CD8-positive, alpha-beta memory T cell (primary cell): Measurements from ENCODE around the gene STK11IP. TPM values are rescaled to one million over a fixed set of nuclear protein-coding genes. Genes with fewer than 3 reads are reported as not detected.
A peak's percentile ranks its signal among the peaks of the same experiment; 100 is the strongest.

Experiments used
- CTCF ChIA-PET: fragments of 350-600 bp; sonication (Branson Sonifier 250); formaldehyde crosslinking; loops from one replicate; lab custom pipeline; 2021; ENCODE audit warnings: antibody characterized with exemption; lab: Charles Lee
- POLR2A ChIA-PET: fragments of 350-600 bp; sonication (Branson Sonifier 250); formaldehyde crosslinking; loops from one replicate; lab custom pipeline; 2021; ENCODE audit warnings: antibody characterized with exemption; lab: Charles Lee
- DNase-seq, 5 donors: peaks; one replicate each; pipeline versions ENCODE4 v3.0.0 to v3.0.0-alpha.2; 2020 to 2022; ENCODE audit warnings: mixed read lengths in 1 of 5
- H3K27ac ChIP-seq: one replicate; pipeline ENCODE4 v1.7.0; 2013; ENCODE audit warnings: low read depth, mild to moderate bottlenecking, low read length, moderate library complexity
- H3K27me3 ChIP-seq: 2 replicates; pipeline ENCODE4 v1.7.0; 2013; ENCODE audit warnings: low read length, mild to moderate bottlenecking; ENCODE audit not compliant: insufficient read depth, poor library complexity, severe bottlenecking
- H3K36me3 ChIP-seq: 2 replicates; pipeline ENCODE4 v1.7.0; 2013; ENCODE audit warnings: mild to moderate bottlenecking, low read length, moderate library complexity; ENCODE audit not compliant: insufficient read depth
- H3K4me1 ChIP-seq: 2 replicates; pipeline ENCODE4 v1.7.0; 2013; ENCODE audit warnings: mild to moderate bottlenecking, low read length, moderate library complexity; ENCODE audit not compliant: insufficient read depth
- H3K4me3 ChIP-seq: 2 replicates; pipeline ENCODE4 v1.7.0; 2013; ENCODE audit warnings: mild to moderate bottlenecking, low read length
- H3K9me3 ChIP-seq: 2 replicates; pipeline ENCODE4 v1.7.0; 2013; ENCODE audit warnings: mild to moderate bottlenecking, low read length
- H3K27ac Mint-ChIP-seq, 8 donors: one replicate each; pipeline ENCODE4 v1.8.0; 2020 to 2021; ENCODE audit warnings: mixed read lengths in 8 of 8, mild to moderate bottlenecking in 6 of 8, inconsistent platforms in 3 of 8, moderate library complexity in 3 of 8
- H3K27me3 Mint-ChIP-seq, 2 donors: one replicate each; pipeline ENCODE4 v1.8.0; 2020 to 2021; ENCODE audit warnings: mixed read lengths in 2 of 2, mild to moderate bottlenecking in 1 of 2, moderate library complexity in 1 of 2
- H3K36me3 Mint-ChIP-seq, 3 donors: one replicate each; pipeline ENCODE4 v1.8.0; 2020 to 2021; ENCODE audit warnings: mixed read lengths in 3 of 3, inconsistent platforms in 1 of 3, mild to moderate bottlenecking in 1 of 3
- H3K4me1 Mint-ChIP-seq, 3 donors: one replicate each; pipeline ENCODE4 v1.8.0; 2020 to 2021; ENCODE audit warnings: mixed read lengths in 3 of 3, inconsistent platforms in 1 of 3, mild to moderate bottlenecking in 1 of 3
- H3K4me3 Mint-ChIP-seq, 7 donors: one replicate each; pipeline ENCODE4 v1.8.0; 2020 to 2021; ENCODE audit warnings: mixed read lengths in 7 of 7, mild to moderate bottlenecking in 6 of 7, moderate library complexity in 4 of 7, inconsistent platforms in 2 of 7
- H3K9me3 Mint-ChIP-seq, 5 donors: one replicate each; pipeline ENCODE4 v1.8.0; 2020 to 2022; ENCODE audit warnings: mixed read lengths in 5 of 5, mild to moderate bottlenecking in 3 of 5, moderate library complexity in 2 of 5, inconsistent platforms in 1 of 5
- polyA plus RNA-seq: library from polyadenylated mRNA; unstranded; fragments of 300-500 nt; fragmentation: Illumina TruSeq; gene quantifications from one replicate; pipeline ENCODE4 v1.2.3, GENCODE V29; 2021
- total RNA-seq, 2 experiments: library from RNA; stranded (reverse); gene quantifications; one replicate each; pipeline ENCODE4 v1.2.3, GENCODE V29; 2021

STK11IP gene
- total and polyA plus RNA-seq, 3 experiments from 2014 or later = 12.6 to 32.2 (median 26.2) TPM

- ChIA-PET CTCF (interaction anchor here (1.9 to 2.0 kb wide), 2 partner anchors 38 to 57 kb away, joined by 5 to 6 read pairs; no protein-coding TSS in a partner anchor), POLR2A (no interaction called here)
- H3K27ac Mint-ChIP-seq = peak overlapping the region; percentile 91 to 98 (median 98)
- H3K4me1 Mint-ChIP-seq = peaks cover 15 to 26% (median 26%) of the 10 kb centered on the region in 3 donors
- peaks cover 7% of the 10 kb centered on the region for H3K36me3 ChIP-seq
- DNase-seq = no peak
- H3K4me3 Mint-ChIP-seq = peak overlapping the region; percentile 95 to 98 (median 97)
- no peaks in the 10 kb centered on the region for H3K27me3 ChIP-seq
- no peaks in the 10 kb centered on the region for H3K9me3 Mint-ChIP-seq
- H3K4me1 ChIP-seq = peaks cover 14% of the 10 kb centered on the region
- peaks cover 4 to 37% (median 13%) of the 10 kb centered on the region in 3 donors for H3K36me3 Mint-ChIP-seq
- H3K9me3 ChIP-seq = no peaks in the 10 kb centered on the region
- peak overlapping the region; percentile 72 for H3K27ac ChIP-seq
- H3K27me3 Mint-ChIP-seq = peaks cover 1 to 5% of the 10 kb centered on the region in 2 donors
- H3K4me3 ChIP-seq = peak overlapping the region; percentile 69
Observed at GRCh38 chr2:219598308-219599078, 836 bp downstream of the STK11IP start.

GRCh38 chr2:219603771-219604170 lies 6.1 kb downstream of the STK11IP start:
- Histone ChIP-seq H3K9me3 (no peaks in the 10 kb centered on the region), H3K36me3 (peaks cover 14% of the 10 kb centered on the region), H3K4me1 (no peaks in the 10 kb centered on the region), H3K27ac (no peak overlapping the region), H3K27me3 (no peaks in the 10 kb centered on the region), H3K4me3 (no peak overlapping the region)
- ChIA-PET POLR2A (no interaction called here), CTCF (no interaction called here)
- Mint-ChIP-seq H3K27me3 (no peaks in the 10 kb centered on the region), H3K4me1 (peaks cover 5 to 6% (median 6%) of the 10 kb centered on the region in 3 donors), H3K27ac (no peak overlapping the region), H3K4me3 (no peak overlapping the region), H3K36me3 (peaks cover 19 to 76% (median 24%) of the 10 kb centered on the region in 3 donors), H3K9me3 (no peaks in the 10 kb centered on the region)
- DNase-seq = no peak

DNA sequence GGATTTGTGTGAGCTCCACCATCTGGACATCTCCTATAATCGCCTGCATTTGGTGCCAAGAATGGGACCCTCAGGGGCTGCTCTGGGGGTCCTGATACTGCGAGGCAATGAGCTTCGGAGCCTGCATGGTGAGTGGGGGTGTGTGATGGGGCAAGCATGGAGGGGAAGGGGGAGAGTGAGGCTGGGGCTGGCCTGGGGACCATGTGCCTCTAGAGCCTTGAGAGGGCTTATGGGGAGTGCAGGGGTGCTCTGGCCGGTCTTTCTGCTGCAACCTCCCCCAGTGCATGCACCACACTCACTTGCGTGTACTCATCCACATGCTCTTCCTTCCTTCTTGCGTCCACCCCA lies 7.9 kb downstream of the STK11IP start:
- H3K36me3 Mint-ChIP-seq = peaks cover 18 to 88% (median 29%) of the 10 kb centered on the region in 3 donors
- Histone ChIP-seq H3K9me3 (no peaks in the 10 kb centered on the region), H3K36me3 (peaks cover 14% of the 10 kb centered on the region), H3K4me1 (no peaks in the 10 kb centered on the region), H3K4me3 (no peak overlapping the region), H3K27me3 (no peaks in the 10 kb centered on the region), H3K27ac (no peak overlapping the region)
- no peaks in the 10 kb centered on the region for H3K27me3 Mint-ChIP-seq
- H3K27ac Mint-ChIP-seq = no peak overlapping the region
- no peaks in the 10 kb centered on the region for H3K9me3 Mint-ChIP-seq
- H3K4me1 Mint-ChIP-seq = peaks cover 0 to 1% (median 0%) of the 10 kb centered on the region in 3 donors
- DNase-seq = no peak
- ChIA-PET POLR2A (no interaction called here), CTCF (no interaction called here)
- H3K4me3 Mint-ChIP-seq = no peak overlapping the region

GRCh38 chr2:219607931-219608330 lies 10.3 kb downstream of the STK11IP start:
- Histone ChIP-seq H3K36me3 (peaks cover 13% of the 10 kb centered on the region), H3K27me3 (no peaks in the 10 kb centered on the region), H3K4me3 (no peak overlapping the region), H3K9me3 (no peaks in the 10 kb centered on the region), H3K27ac (no peak overlapping the region), H3K4me1 (peaks cover 9% of the 10 kb centered on the region)
- DNase-seq = no peak
- Mint-ChIP-seq H3K27me3 (no peaks in the 10 kb centered on the region), H3K27ac (no peak overlapping the region), H3K9me3 (no peaks in the 10 kb centered on the region), H3K4me1 (peaks cover 8 to 13% (median 10%) of the 10 kb centered on the region in 3 donors), H3K36me3 (peaks cover 18 to 86% (median 26%) of the 10 kb centered on the region in 3 donors), H3K4me3 (no peak overlapping the region)
- ChIA-PET CTCF (no interaction called here), POLR2A (no interaction called here)

DNA sequence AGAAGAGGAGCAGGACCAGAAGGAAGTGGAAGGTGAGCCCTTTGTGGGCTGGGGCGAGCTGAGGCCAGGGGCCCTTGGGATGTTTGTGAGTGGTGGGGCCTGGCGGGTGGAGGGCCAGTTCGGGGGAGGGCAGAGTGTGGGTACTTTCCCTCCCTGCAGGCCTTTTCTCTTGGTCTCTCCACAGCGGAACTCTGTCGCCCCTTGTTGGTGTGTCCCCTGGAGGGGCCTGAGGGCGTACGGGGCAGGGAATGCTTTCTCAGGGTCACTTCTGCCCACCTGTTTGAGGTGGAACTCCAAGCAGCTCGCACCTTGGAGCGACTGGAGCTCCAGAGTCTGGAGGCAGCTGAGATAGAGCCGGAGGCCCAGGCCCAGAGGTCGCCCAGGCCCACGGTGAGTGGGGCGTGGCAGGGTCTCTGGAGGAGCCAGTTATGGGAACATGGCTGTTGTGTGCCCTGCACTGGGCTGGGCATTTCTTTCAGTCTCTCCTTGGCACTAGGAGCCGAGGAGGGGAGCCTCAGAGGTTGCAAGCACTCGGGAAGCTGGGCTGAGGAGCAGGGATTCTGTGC lies 10.8 kb downstream of the STK11IP start:
- ChIA-PET CTCF (no interaction called here), POLR2A (no interaction called here)
- Histone ChIP-seq H3K9me3 (no peaks in the 10 kb centered on the region), H3K4me3 (no peak overlapping the region), H3K36me3 (peaks cover 13% of the 10 kb centered on the region), H3K27me3 (no peaks in the 10 kb centered on the region), H3K27ac (no peak overlapping the region), H3K4me1 (peaks cover 9% of the 10 kb centered on the region)
- no peaks in the 10 kb centered on the region for H3K9me3 Mint-ChIP-seq
- DNase-seq = no peak
- no peak overlapping the region for H3K27ac Mint-ChIP-seq
- peaks cover 18 to 83% (median 25%) of the 10 kb centered on the region in 3 donors for H3K36me3 Mint-ChIP-seq
- no peaks in the 10 kb centered on the region for H3K27me3 Mint-ChIP-seq
- peaks cover 10 to 15% (median 12%) of the 10 kb centered on the region in 3 donors for H3K4me1 Mint-ChIP-seq
- no peak overlapping the region for H3K4me3 Mint-ChIP-seq

- peaks cover 9% of the 10 kb centered on the region for H3K4me1 ChIP-seq
- ChIA-PET POLR2A (no interaction called here), CTCF (no interaction called here)
- no peak overlapping the region for H3K4me3 Mint-ChIP-seq
- H3K4me3 ChIP-seq = no peak overlapping the region
- no peaks in the 10 kb centered on the region for H3K9me3 ChIP-seq
- no peak overlapping the region for H3K27ac Mint-ChIP-seq
- no peaks in the 10 kb centered on the region for H3K9me3 Mint-ChIP-seq
- peaks cover 11 to 79% (median 22%) of the 10 kb centered on the region in 3 donors for H3K36me3 Mint-ChIP-seq
- no peak overlapping the region for H3K27ac ChIP-seq
- no peak for DNase-seq
- no peaks in the 10 kb centered on the region for H3K27me3 ChIP-seq
- H3K27me3 Mint-ChIP-seq = no peaks in the 10 kb centered on the region
- H3K4me1 Mint-ChIP-seq = peaks cover 10 to 15% (median 11%) of the 10 kb centered on the region in 3 donors
- peaks cover 13% of the 10 kb centered on the region for H3K36me3 ChIP-seq
Observed at GRCh38 chr2:219609149-219609750, 11.6 kb downstream of the STK11IP start.

DNA sequence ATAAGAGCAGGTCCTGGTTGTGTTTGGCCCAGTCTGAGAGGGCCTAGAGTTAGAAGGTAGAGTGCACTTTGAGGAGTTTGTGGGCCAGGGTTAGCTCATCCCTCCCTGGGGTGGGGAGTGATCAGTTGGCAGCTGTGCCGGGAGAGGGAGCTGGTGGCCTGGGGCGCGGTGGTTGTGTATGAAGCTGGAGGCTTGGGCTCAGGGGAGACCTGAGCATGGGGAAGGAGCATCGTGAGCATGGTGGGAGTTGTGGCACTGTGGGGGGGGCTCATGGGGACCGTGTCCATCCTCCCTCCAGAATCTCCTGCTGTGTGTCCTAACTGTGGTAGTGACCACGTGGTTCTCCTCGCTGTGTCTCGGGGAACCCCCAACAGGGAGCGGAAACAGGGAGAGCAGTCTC lies 13.6 kb downstream of the STK11IP start:
- Histone ChIP-seq H3K27ac (no peak overlapping the region), H3K27me3 (no peaks in the 10 kb centered on the region), H3K9me3 (no peaks in the 10 kb centered on the region), H3K4me3 (no peak overlapping the region), H3K4me1 (peaks cover 9% of the 10 kb centered on the region), H3K36me3 (peaks cover 6% of the 10 kb centered on the region)
- ChIA-PET POLR2A (no interaction called here), CTCF (interaction anchor here (0.7 to 1.4 kb wide), 2 partner anchors 10 to 12 kb away, joined by 3 read pairs; no protein-coding TSS in a partner anchor)
- no peak for DNase-seq
- Mint-ChIP-seq H3K27me3 (no peaks in the 10 kb centered on the region), H3K4me1 (peaks cover 10 to 15% (median 13%) of the 10 kb centered on the region in 3 donors), H3K27ac (peak overlapping the region in 3 of 8 donors; percentile 6 to 90 (median 84)), H3K9me3 (no peaks in the 10 kb centered on the region), H3K36me3 (peaks cover 4 to 82% (median 22%) of the 10 kb centered on the region in 3 donors), H3K4me3 (no peak overlapping the region)
